KMS-11 (cell line): ENCODE results near the gene SHROOM2.

Source experiments
- H2AFZ ChIP-seq: fragments of 200-600 bp; sonication (generic); 2 replicates; pipeline ENCODE4 v1.6.1; 2016; ENCODE audit warnings: antibody characterized with exemption, mixed run types, low read depth
- H3K27ac ChIP-seq: fragments of 200-600 bp; sonication (generic); 2 replicates; pipeline ENCODE4 v1.6.1; 2016; ENCODE audit warnings: mild to moderate bottlenecking, mixed run types
- H3K27me3 ChIP-seq: fragments of 200-600 bp; sonication (generic); 2 replicates; pipeline ENCODE4 v1.6.1; 2017; ENCODE audit warnings: mild to moderate bottlenecking, low read depth, mixed run types, moderate library complexity; ENCODE audit not compliant: insufficient read depth
- H3K36me3 ChIP-seq: fragments of 200-600 bp; sonication (generic); 2 replicates; pipeline ENCODE4 v1.6.1; 2017; ENCODE audit warnings: mild to moderate bottlenecking, mixed run types; ENCODE audit not compliant: insufficient read depth
- H3K4me1 ChIP-seq: fragments of 200-600 bp; sonication (generic); 2 replicates; pipeline ENCODE4 v1.6.1; 2016; ENCODE audit warnings: mild to moderate bottlenecking, low read depth, mixed run types; ENCODE audit not compliant: poor library complexity, severe bottlenecking
- H3K4me2 ChIP-seq: fragments of 200-600 bp; sonication (generic); 2 replicates; pipeline ENCODE4 v1.7.0; 2016; ENCODE audit warnings: mild to moderate bottlenecking, mixed run types
- H3K4me3 ChIP-seq: fragments of 200-600 bp; sonication (generic); IDR thresholded peaks from 2 replicates; pipeline ENCODE4 v1.6.1; 2017; ENCODE audit warnings: low read depth, low read length, mixed read lengths; ENCODE audit not compliant: insufficient read depth
- H3K79me2 ChIP-seq: fragments of 200-600 bp; sonication (generic); 2 replicates; pipeline ENCODE4 v1.6.1; 2016; ENCODE audit warnings: low read depth, mixed run types; ENCODE audit not compliant: insufficient read depth
- H3K9ac ChIP-seq: fragments of 200-600 bp; sonication (generic); 2 replicates; pipeline ENCODE4 v1.6.1; 2016; ENCODE audit warnings: mild to moderate bottlenecking, mixed run types
- H4K20me1 ChIP-seq: fragments of 200-600 bp; sonication (generic); 2 replicates; pipeline ENCODE4 v1.6.1; 2016; ENCODE audit warnings: mild to moderate bottlenecking, mixed run types; ENCODE audit not compliant: insufficient read depth
- CTCF ChIP-seq: fragments of 200-600 bp; sonication (generic); conservative IDR thresholded peaks from 2 replicates; pipeline ENCODE4 v1.6.1; 2017; ENCODE audit warnings: low read depth, mild to moderate bottlenecking, antibody characterized with exemption, low read length, moderate library complexity, mixed read lengths

The SHROOM2 gene

GRCh38 chrX:9907645-9908387 is 121.6 kb downstream of the SHROOM2 start:
- Histone ChIP-seq H3K4me2 (no peak overlapping the region), H3K36me3 (no peaks in the 10 kb centered on the region), H3K4me3 (no peak overlapping the region), H3K27ac (no peak overlapping the region), H2AFZ (no peak overlapping the region), H3K27me3 (no peaks in the 10 kb centered on the region), H4K20me1 (no peaks in the 10 kb centered on the region), H3K79me2 (no peaks in the 10 kb centered on the region), H3K9ac (no peak overlapping the region), H3K4me1 (peaks cover 12% of the 10 kb centered on the region)
- no peak for TF ChIP-seq CTCF

DNA sequence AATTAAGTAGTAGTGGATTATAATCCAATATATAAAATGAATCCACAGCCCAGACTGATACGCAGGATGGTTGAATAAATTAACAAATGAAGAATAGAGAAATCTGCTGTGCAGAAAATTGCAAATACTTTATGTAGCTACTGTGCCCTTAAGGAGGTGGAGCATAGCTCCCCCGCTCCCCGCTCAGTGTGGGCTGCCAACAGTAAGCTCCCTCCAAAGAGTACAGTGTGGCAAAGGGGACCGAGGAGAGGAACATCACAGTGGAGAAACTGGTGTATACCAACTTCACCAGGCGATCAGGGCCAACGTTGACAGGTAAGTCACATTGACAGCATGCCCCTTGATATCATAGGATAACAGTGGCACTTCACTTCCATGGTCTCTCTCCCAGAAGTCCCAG is 123.0 kb downstream of the SHROOM2 start:
- no peak for TF ChIP-seq CTCF
- no peak overlapping the region for H3K27ac ChIP-seq
- H3K27me3 ChIP-seq, result no peaks in the 10 kb centered on the region

DNA sequence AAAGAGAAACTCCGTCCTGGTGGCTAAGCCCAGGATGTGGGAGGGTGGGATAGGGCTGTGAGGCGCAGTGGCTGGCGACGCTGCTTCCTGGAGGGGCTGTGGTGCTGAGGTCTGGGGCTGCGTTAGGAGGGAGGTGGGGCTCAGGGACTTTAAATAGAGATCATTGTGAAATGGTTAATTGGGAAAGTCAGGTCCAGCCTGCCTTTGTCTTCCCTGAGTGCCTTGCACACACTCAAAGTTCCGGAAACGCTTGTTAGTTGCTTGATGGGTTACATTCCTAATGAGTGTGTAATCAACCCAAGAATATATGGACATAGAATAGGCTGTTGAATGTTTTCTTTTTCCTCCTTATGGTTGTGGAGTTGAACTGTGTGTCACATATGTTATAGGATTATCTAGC is 125.3 kb downstream of the SHROOM2 start:
- Histone ChIP-seq H3K79me2 (no peaks in the 10 kb centered on the region), H3K27ac (no peak overlapping the region), H3K36me3 (no peaks in the 10 kb centered on the region), H3K4me1 (no peaks in the 10 kb centered on the region), H3K9ac (no peak overlapping the region), H3K4me2 (no peak overlapping the region), H4K20me1 (no peaks in the 10 kb centered on the region), H3K4me3 (no peak overlapping the region), H2AFZ (no peak overlapping the region), H3K27me3 (no peaks in the 10 kb centered on the region)
- TF ChIP-seq CTCF, result no peak

More for the DNA sequence above, 123.0 kb downstream of the SHROOM2 start:
- H3K4me3 ChIP-seq, result no peak overlapping the region
- no peak overlapping the region for H2AFZ ChIP-seq
- H4K20me1 ChIP-seq, result no peaks in the 10 kb centered on the region
- no peaks in the 10 kb centered on the region for H3K36me3 ChIP-seq
- no peaks in the 10 kb centered on the region for H3K79me2 ChIP-seq
- no peak overlapping the region for H3K9ac ChIP-seq
- no peaks in the 10 kb centered on the region for H3K4me1 ChIP-seq
- no peak overlapping the region for H3K4me2 ChIP-seq

GRCh38 chrX:9912351-9913145 is 126.3 kb downstream of the SHROOM2 start:
- no peak overlapping the region for H3K9ac ChIP-seq
- no peaks in the 10 kb centered on the region for H3K27me3 ChIP-seq
- TF ChIP-seq CTCF, result no peak
- no peak overlapping the region for H3K4me3 ChIP-seq
- no peak overlapping the region for H3K27ac ChIP-seq
- no peaks in the 10 kb centered on the region for H3K79me2 ChIP-seq
- H2AFZ ChIP-seq, result no peak overlapping the region
- H4K20me1 ChIP-seq, result no peaks in the 10 kb centered on the region
- H3K36me3 ChIP-seq, result no peaks in the 10 kb centered on the region
- H3K4me2 ChIP-seq, result no peak overlapping the region
- no peaks in the 10 kb centered on the region for H3K4me1 ChIP-seq
